Uterus (tissue), 4 donors: ENCODE data around the gene RAB15. TPM values are rescaled to one million over a fixed set of nuclear protein-coding genes. Genes with fewer than 3 reads are reported as not detected.

Source experiments
- DNase-seq, 2 donors: peaks; one replicate each; pipeline ENCODE4 v3.0.0-alpha.2; 2019 to 2020
- H3K27ac ChIP-seq, 2 donors: fragments of 200-600 bp; sonication (generic); 1 replicate in 1 of 2; 2 replicates in 1 of 2; pipeline ENCODE4 v1.5.1; 2016 to 2018
- H3K27me3 ChIP-seq, 2 donors: fragments of 200-600 bp; sonication (generic); one replicate each; pipeline ENCODE4 v1.5.1; 2018 to 2019; ENCODE audit warnings: control low read depth in 1 of 2
- H3K36me3 ChIP-seq, 2 donors: fragments of 200-600 bp; sonication (generic); one replicate each; pipeline ENCODE4 v1.5.1; 2019; ENCODE audit warnings: control low read depth in 1 of 2
- H3K4me1 ChIP-seq, 2 donors: fragments of 200-600 bp; sonication (generic); one replicate each; pipeline ENCODE4 v1.5.1; 2018 to 2019; ENCODE audit warnings: control low read depth in 1 of 2
- H3K4me3 ChIP-seq, 2 donors: fragments of 200-600 bp; sonication (generic); 1 replicate in 1 of 2; 2 replicates in 1 of 2; pipeline ENCODE4 v1.5.1; 2018 to 2019; ENCODE audit warnings: mild to moderate bottlenecking in 1 of 2
- H3K9me3 ChIP-seq, 2 donors: fragments of 200-600 bp; sonication (generic); one replicate each; pipeline ENCODE4 v1.5.1; 2019; ENCODE audit warnings: control low read depth in 1 of 2
- POLR2A ChIP-seq, 2 donors: fragments of 450-650 bp; IDR thresholded peaks; one replicate each; pipeline ENCODE4 v1.6.1; 2016; ENCODE audit warnings: antibody characterized with exemption in 2 of 2, mild to moderate bottlenecking in 1 of 2, moderate library complexity in 1 of 2
- intact Hi-C: fragments of 100-400 bp; cut with DNase I; formaldehyde crosslinking; loops from one replicate; pipeline ENCODE4 v1.15.1; 2023; ENCODE audit warnings: low total_unique reads
- total RNA-seq, 4 donors: library from RNA; depleted of rRNA in 3 of 4; stranded (reverse); fragments of >200 nt in 3 of 4; gene quantifications; one replicate each; pipeline versions ENCODE4 v1.1.0 to v1.2.4, GENCODE V29; 2014 to 2023
- TF ChIP-seq, protein P1 (sequence below), 4 experiments: fragments of 200-600 bp in 2 of 4; fragments of 450-650 bp in 2 of 4; sonication (generic) in 2 of 4; IDR thresholded peaks; one replicate each; pipeline ENCODE4 v1.5.1; 2016 to 2019; ENCODE audit warnings: antibody characterized with exemption in 4 of 4, mild to moderate bottlenecking in 2 of 4, moderate library complexity in 1 of 4
- donor health status: DM: yes; HTN: yes; CAD: no.

Gene RAB15
- total RNA-seq, 4 donors from 2014 or later, result 1.0 to 3.8 (median 3.4) TPM; not detected in 1

DNA sequence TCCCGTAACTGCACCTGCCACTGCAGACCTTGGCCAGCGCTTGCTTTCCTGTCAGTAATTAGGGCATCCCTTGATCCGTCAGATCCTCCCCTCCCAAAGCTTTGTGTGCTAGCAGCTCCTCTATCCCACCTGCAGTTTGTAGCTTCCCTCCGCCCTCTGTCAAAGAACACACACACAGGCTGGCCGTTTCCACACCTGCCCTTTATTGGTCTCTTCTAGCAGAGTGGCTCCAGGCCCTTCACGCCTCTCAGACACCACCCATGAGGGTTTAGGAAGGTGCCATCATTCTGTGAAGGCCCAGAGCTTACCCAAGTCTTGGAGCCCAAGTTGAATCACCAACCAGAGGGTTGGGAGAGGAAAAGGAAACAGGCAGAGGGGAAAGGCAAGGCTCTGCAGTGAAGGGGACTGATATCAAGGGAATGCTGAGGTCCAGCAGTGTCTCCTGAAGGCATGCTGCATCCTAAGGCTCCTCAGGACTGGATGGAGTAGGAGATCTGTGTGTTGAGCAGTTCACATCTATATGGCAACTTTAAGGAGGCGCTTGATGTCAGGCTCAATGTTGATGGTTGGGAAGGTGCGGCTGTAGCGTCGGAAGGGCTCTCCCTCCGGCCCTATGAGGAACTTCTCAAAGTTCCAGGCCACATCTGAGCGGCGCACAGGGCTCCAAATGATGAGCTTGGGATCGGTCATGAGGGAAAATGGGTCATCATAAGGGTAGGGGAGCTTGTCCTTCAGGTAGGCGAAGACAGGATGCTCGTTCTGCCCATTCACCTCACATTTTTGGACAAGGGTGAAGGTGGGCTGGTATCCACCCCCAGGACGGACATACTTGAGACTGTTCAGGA, 32.9 kb downstream of the RAB15 start:
- no peak for TF ChIP-seq POLR2A (IDR thresholded peaks at IDR 0.05)
- TF ChIP-seq, protein P1, sequence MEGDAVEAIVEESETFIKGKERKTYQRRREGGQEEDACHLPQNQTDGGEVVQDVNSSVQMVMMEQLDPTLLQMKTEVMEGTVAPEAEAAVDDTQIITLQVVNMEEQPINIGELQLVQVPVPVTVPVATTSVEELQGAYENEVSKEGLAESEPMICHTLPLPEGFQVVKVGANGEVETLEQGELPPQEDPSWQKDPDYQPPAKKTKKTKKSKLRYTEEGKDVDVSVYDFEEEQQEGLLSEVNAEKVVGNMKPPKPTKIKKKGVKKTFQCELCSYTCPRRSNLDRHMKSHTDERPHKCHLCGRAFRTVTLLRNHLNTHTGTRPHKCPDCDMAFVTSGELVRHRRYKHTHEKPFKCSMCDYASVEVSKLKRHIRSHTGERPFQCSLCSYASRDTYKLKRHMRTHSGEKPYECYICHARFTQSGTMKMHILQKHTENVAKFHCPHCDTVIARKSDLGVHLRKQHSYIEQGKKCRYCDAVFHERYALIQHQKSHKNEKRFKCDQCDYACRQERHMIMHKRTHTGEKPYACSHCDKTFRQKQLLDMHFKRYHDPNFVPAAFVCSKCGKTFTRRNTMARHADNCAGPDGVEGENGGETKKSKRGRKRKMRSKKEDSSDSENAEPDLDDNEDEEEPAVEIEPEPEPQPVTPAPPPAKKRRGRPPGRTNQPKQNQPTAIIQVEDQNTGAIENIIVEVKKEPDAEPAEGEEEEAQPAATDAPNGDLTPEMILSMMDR (IDR thresholded peaks at IDR 0.05), result no peak
- H3K27me3 ChIP-seq, result no peaks in the 10 kb centered on the region
- intact Hi-C loops, result no loop called here
- H3K4me3 ChIP-seq, result no peak overlapping the region
- no peaks in the 10 kb centered on the region for H3K4me1 ChIP-seq
- no peaks in the 10 kb centered on the region for H3K9me3 ChIP-seq
- H3K27ac ChIP-seq, result no peak overlapping the region
- no peak for DNase-seq
- H3K36me3 ChIP-seq, result no peaks in the 10 kb centered on the region

DNA sequence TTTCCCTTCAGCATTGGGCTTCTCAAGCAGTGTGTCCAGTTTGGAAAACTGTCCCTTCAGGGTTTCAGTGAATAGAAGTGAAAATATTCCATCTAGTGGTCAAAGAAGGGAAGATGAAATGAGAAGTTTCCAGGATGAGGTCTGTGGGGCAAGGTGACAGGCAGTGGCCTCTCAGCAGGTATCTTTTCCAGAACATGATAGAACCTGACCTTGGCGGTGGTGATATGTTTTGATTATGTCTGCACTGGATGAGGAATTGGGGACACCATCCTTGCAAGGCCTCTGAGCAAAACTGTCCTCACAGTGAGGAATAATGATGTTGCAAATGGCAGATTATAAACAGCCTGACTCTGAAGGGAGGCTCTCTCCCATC, 34.3 kb downstream of the RAB15 start:
- Histone ChIP-seq H3K27ac (no peak overlapping the region), H3K4me1 (no peaks in the 10 kb centered on the region), H3K4me3 (no peak overlapping the region), H3K36me3 (no peaks in the 10 kb centered on the region), H3K9me3 (no peaks in the 10 kb centered on the region), H3K27me3 (no peaks in the 10 kb centered on the region)
- intact Hi-C loops, result no loop called here
- DNase-seq, result no peak
- TF ChIP-seq, protein P1 (IDR thresholded peaks at IDR 0.05), result peak in 3 of 4 experiments; percentile 23 to 45 (median 36)
- no peak for TF ChIP-seq POLR2A (IDR thresholded peaks at IDR 0.05)

DNA sequence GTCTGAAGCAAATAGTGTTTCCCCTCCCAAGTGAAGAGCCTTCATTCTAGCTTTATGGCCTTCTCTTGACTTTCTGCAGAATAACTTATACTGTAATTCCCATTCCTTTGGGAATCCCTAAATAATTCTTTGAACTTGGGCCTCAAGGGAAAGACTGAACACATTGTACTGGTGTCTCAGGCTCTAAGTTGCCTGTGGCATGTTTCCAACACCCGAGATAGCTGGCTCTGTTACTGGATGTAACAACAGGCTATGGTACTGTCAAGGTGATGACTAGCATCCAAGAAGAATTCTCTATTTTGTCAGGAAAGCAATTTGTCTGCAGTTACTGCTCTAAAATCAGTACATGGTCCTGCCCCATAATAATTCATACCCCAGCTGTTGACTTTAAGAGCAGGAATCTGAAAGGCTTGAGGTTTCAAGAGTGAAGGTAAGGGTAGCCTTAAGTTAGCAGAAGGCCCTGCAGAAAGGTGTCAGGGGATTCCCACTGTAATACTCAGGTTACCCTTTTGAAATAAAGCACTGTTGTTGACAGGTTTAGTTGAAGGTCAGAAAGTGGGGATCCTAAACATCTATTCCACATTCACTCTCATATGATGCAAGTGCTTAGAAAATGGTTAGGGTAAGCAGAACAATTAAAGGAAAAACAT, 34.8 kb downstream of the RAB15 start:
- Histone ChIP-seq H3K4me1 (no peaks in the 10 kb centered on the region), H3K36me3 (no peaks in the 10 kb centered on the region), H3K4me3 (no peak overlapping the region), H3K27me3 (no peaks in the 10 kb centered on the region), H3K27ac (no peak overlapping the region), H3K9me3 (no peaks in the 10 kb centered on the region)
- no peak for TF ChIP-seq POLR2A (IDR thresholded peaks at IDR 0.05)
- TF ChIP-seq, protein P1 (IDR thresholded peaks at IDR 0.05), result no peak
- intact Hi-C loops, result no loop called here
- DNase-seq, result peak in 1 of 2 donors; percentile 35

DNA sequence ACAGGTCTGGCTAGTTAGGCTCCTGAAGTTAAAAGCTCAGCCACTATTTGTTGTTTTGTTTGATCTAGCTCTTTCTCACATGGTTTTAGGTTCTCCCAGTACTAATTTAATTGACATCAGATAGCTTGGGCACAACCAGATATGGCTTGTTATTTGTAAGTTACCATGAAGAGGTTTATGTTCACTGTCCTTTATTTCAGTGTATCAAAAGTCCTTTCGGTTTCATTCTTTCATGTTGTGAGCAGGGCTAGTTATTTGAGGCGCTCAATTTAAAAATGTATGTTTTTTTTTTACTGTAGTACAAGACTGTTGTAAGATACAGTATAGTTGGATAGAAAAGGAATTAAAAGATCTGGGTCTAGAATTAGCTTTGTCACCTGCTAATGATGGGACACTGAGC, 36.6 kb downstream of the RAB15 start:
- H3K9me3 ChIP-seq, result no peaks in the 10 kb centered on the region
- DNase-seq, result no peak
- intact Hi-C loops, result no loop called here
- no peak overlapping the region for H3K4me3 ChIP-seq
- no peaks in the 10 kb centered on the region for H3K4me1 ChIP-seq
- peak overlapping the region in 1 of 2 donors; percentile 35 for H3K27ac ChIP-seq
- TF ChIP-seq POLR2A (IDR thresholded peaks at IDR 0.05), result no peak
- TF ChIP-seq, protein P1 (IDR thresholded peaks at IDR 0.05), result no peak
- H3K36me3 ChIP-seq, result no peaks in the 10 kb centered on the region
- H3K27me3 ChIP-seq, result no peaks in the 10 kb centered on the region

DNA sequence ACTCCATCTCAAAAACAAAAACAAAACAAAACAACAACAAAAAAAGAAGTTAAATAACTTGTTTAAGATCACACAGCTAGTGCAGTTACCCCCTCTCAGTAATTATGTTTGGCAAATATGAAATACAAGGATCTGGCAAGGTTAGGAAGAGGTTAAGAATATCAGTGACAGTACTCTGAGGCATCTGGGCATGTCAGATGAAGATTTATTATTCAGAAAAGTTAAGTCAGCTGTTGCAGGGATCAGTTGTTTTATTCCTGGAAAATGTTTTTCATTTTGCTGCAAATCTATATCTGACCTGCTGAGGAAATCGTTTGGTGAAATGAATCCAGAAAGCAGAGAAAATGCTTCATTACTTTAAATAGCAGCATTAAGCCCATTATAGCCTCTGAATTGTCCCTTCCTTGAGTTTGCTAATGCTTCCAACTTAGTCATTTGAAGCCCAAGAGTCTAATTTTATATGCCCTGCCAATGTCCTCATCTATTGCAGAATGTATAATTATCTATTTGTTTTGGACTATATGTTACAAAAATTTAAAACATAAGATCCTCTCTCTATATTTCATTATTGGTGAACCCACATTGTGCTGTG, 37.7 kb downstream of the RAB15 start:
- intact Hi-C loops, result no loop called here
- Histone ChIP-seq H3K36me3 (no peaks in the 10 kb centered on the region), H3K27me3 (no peaks in the 10 kb centered on the region), H3K4me3 (no peak overlapping the region), H3K9me3 (no peaks in the 10 kb centered on the region), H3K4me1 (no peaks in the 10 kb centered on the region), H3K27ac (no peak overlapping the region)
- DNase-seq, result no peak
- TF ChIP-seq, protein P1 (IDR thresholded peaks at IDR 0.05), result no peak
